K562 (cell line): ENCODE measurements around the gene TM4SF20. TPM values are rescaled to one million over a fixed set of nuclear protein-coding genes. Genes with fewer than 3 reads are reported as not detected.
"Not testable (repeated sequence)": the region's sequence is repeated elsewhere in the genome, so short reads cannot be mapped to it uniquely, and the experiment has no call there.

Experiments used
- ATAC-seq: fragments of 200-7000 bp; cut with Tn5 transposase; 3 replicates; pipeline ENCODE4 v1.9.1; 2020; ENCODE audit warnings: moderate library complexity
- BruUV-seq: library from RNA; stranded (reverse); fragments of 400-500 nt; replicated peaks from 2 replicates; lab custom pipeline; 2021; lab: Mats Ljungman, UMichigan
- CTCF ChIA-PET: fragments of 300-600 bp; formaldehyde crosslinking; extraction: SDS; loops from one replicate; lab custom pipeline; 2021; ENCODE audit warnings: low intra/inter-chr PET ratio; lab: Yijun Ruan, JAX
- POLR2A ChIA-PET: fragments of 300-600, 350-650 bp; sonication (Branson Sonifier 250); formaldehyde crosslinking; extraction: SDS; loops from one replicate; lab custom pipeline; 2021; ENCODE audit warnings: antibody characterized with exemption, inconsistent platforms; lab: Yijun Ruan, JAX
- DNase-seq, 4 experiments: peaks; one replicate each; pipeline versions ENCODE4 v3.0.0 to v3.0.0-alpha.2; 2011 to 2018; ENCODE audit warnings: low spot score in 3 of 4, mixed read lengths in 3 of 4; ENCODE audit errors: extremely low read depth in 1 of 4
- FAIRE-seq: peaks from 2 replicates; lab custom pipeline; 2011; peaks lifted over from hg19 to GRCh38; lab: Jason Lieb, UNC
- H2AFZ ChIP-seq: 2 replicates; pipeline ENCODE4 v1.6.0; 2011; ENCODE audit warnings: low read depth, low read length, control low read depth, inconsistent platforms
- H3K27ac ChIP-seq: fragments of 200-600 bp; 3 replicates; pipeline ENCODE4 v1.8.0; 2011; ENCODE audit warnings: low read depth, mild to moderate bottlenecking, control low read depth, inconsistent platforms, low read length, moderate library complexity, mixed read lengths; ENCODE audit errors: extremely low read depth
- H3K27me3 ChIP-seq, 2 experiments: fragments of 300-600 bp in 1 of 2; 2 replicates in 1 of 2; 3 replicates in 1 of 2; pipeline versions ENCODE4 v1.6.0 to v1.8.0; 2011; ENCODE audit warnings: inconsistent platforms in 2 of 2, low read length in 2 of 2, mild to moderate bottlenecking in 1 of 2, mixed read lengths in 1 of 2, moderate library complexity in 1 of 2; ENCODE audit not compliant: control insufficient read depth in 2 of 2, insufficient read depth in 2 of 2
- H3K36me3 ChIP-seq: fragments of 300-600 bp; 3 replicates; pipeline ENCODE4 v1.8.0; 2011; ENCODE audit warnings: mild to moderate bottlenecking, low read length, inconsistent platforms; ENCODE audit not compliant: control insufficient read depth, insufficient read depth
- H3K4me1 ChIP-seq, 2 experiments: fragments of 200-600 bp in 1 of 2; replicated peaks in 1 of 2; 2 replicates in 1 of 2; 3 replicates in 1 of 2; pipeline versions ENCODE4 v1.5.1 to v1.8.0; 2011; ENCODE audit warnings: inconsistent platforms in 2 of 2, low read length in 2 of 2, mild to moderate bottlenecking in 1 of 2, mixed read lengths in 1 of 2, moderate library complexity in 1 of 2; ENCODE audit not compliant: control insufficient read depth in 2 of 2, insufficient read depth in 2 of 2
- H3K4me2 ChIP-seq: 2 replicates; pipeline ENCODE4 v1.6.1; 2011; ENCODE audit warnings: low read length, control low read depth, inconsistent platforms, mixed read lengths; ENCODE audit not compliant: insufficient read depth
- H3K4me3 ChIP-seq: fragments of 200-600 bp; sonication (generic), shearing (Covaris generic); 2 replicates; pipeline ENCODE4 v1.5.1; 2016; ENCODE audit warnings: control low read depth, inconsistent platforms
- H3K79me2 ChIP-seq: fragments of 200-600 bp; 3 replicates; pipeline ENCODE4 v1.8.0; 2011; ENCODE audit warnings: low read length, inconsistent platforms; ENCODE audit not compliant: control insufficient read depth, insufficient read depth
- H3K9ac ChIP-seq, 2 experiments: 2 replicates each; pipeline versions ENCODE4 v1.6.0 to v1.6.1; 2011; ENCODE audit warnings: low read depth in 2 of 2, low read length in 2 of 2, control low read depth in 1 of 2, inconsistent platforms in 1 of 2, mild to moderate bottlenecking in 1 of 2, mixed read lengths in 1 of 2; ENCODE audit not compliant: insufficient read depth in 1 of 2
- H3K9me1 ChIP-seq: one replicate; pipeline ENCODE4 v1.6.0; 2011; ENCODE audit warnings: inconsistent platforms, mild to moderate bottlenecking, low read length, moderate library complexity; ENCODE audit not compliant: control insufficient read depth, insufficient read depth
- H3K9me3 ChIP-seq: replicated peaks from 2 replicates; pipeline ENCODE4 v1.5.1; 2011; ENCODE audit warnings: low read depth, low read length, inconsistent platforms; ENCODE audit not compliant: control insufficient read depth, insufficient read depth
- H4K20me1 ChIP-seq: replicated peaks from 2 replicates; pipeline ENCODE4 v1.6.1; 2011; ENCODE audit warnings: low read length, inconsistent platforms, mixed read lengths; ENCODE audit not compliant: control insufficient read depth, insufficient read depth
- ARHGAP35 ChIP-seq: fragments of 450-650 bp; IDR thresholded peaks from 2 replicates; pipeline ENCODE4 v1.6.1; 2018; ENCODE audit not compliant: partially characterized antibody
- GABPB2 ChIP-seq: fragments of 250-450 bp; sonication (Bioruptor Pico); conservative IDR thresholded peaks from 2 replicates; pipeline ENCODE4 v1.5.1; 2021; ENCODE audit warnings: mild to moderate bottlenecking
- HDAC3 ChIP-seq: fragments of 450-650 bp; IDR thresholded peaks from 2 replicates; pipeline ENCODE4 v1.6.1; 2018; ENCODE audit warnings: borderline replicate concordance, mild to moderate bottlenecking, moderate library complexity; ENCODE audit not compliant: partially characterized antibody
- HNRNPH1 ChIP-seq: fragments of 200-400 bp; formaldehyde crosslinking; optimal IDR thresholded peaks from 2 replicates; pipeline ENCODE3; 2017; ENCODE audit warnings: low read depth, mild to moderate bottlenecking, low read length, moderate library complexity
- NR2C1 ChIP-seq, 2 experiments: fragments of 450-650 bp; IDR thresholded peaks; 2 replicates each; pipeline ENCODE4 v1.6.1; 2017; ENCODE audit warnings: mild to moderate bottlenecking in 2 of 2, antibody characterized with exemption in 1 of 2, inconsistent platforms in 1 of 2, missing compliant biosample characterization in 1 of 2, missing genetic modification characterization in 1 of 2
- STAT6 ChIP-seq: sonication (generic); formaldehyde crosslinking; IDR thresholded peaks from 2 replicates; pipeline ENCODE4 v1.8.1; 2023; ENCODE audit warnings: mild to moderate bottlenecking, missing genetic modification reagents
- TGIF2 ChIP-seq: sonication (generic); formaldehyde crosslinking; IDR thresholded peaks from 2 replicates; pipeline ENCODE4 v1.8.1; 2022; ENCODE audit warnings: mild to moderate bottlenecking, missing genetic modification reagents, moderate library complexity
- ZNF766 ChIP-seq: fragments of 200-800 bp; sonication (Bioruptor generic); conservative IDR thresholded peaks from 2 replicates; pipeline ENCODE4 v1.6.1; 2016; ENCODE audit warnings: missing genetic modification characterization, missing compliant biosample characterization
- WGBS: fragments of 100-300 bp; shearing (Covaris generic); methylation state at CpG from one replicate; pipeline ENCODE4 v1.1.6; 2016; ENCODE audit warnings: low coverage, mixed read lengths; ENCODE audit not compliant: insufficient coverage; ENCODE audit errors: missing lambda C conversion rate; 5-methylcytosine and 5-hydroxymethylcytosine counted together
- in situ Hi-C: fragments of 300-500 bp; cut with MboI; formaldehyde crosslinking; loops from 4 replicates; pipeline ENCODE4 v1.15.0; 2018; ENCODE audit warnings: inconsistent platforms, mixed read lengths
- intact Hi-C: fragments of 100-400 bp; cut with micrococcal nuclease; formaldehyde crosslinking; loops from 2 replicates; pipeline ENCODE4 v1.14.2; 2022
- polyA plus RNA-seq, 8 experiments: library from polyadenylated mRNA; depleted of rRNA in 4 of 8; stranded (reverse) in 5 of 8; unstranded in 3 of 8; fragments of >200 nt; fragmentation: Nextera tagmentation in 2 of 8; fragmentation: Illumina TruSeq in 1 of 8; extraction: Ambion mirVana in 2 of 8; extraction: Trizol in 1 of 8; gene quantifications; 2 replicates each; pipeline versions ENCODE4 v1.2.1 to v1.2.3, GENCODE V29; 2011 to 2014; ENCODE audit warnings: inconsistent platforms in 1 of 8, missing spikeins in 1 of 8
- total RNA-seq, 7 experiments: library from RNA; depleted of rRNA in 6 of 7; stranded (reverse); fragments of >200 nt in 6 of 7; fragmentation: Illumina TruSeq in 2 of 7; extraction: Trizol in 2 of 7; gene quantifications; 2 replicates each; pipeline versions ENCODE4 v1.2.1 to v1.2.3, GENCODE V29; 2011 to 2021; ENCODE audit warnings: low replicate concordance in 1 of 7

The TM4SF20 gene
- total and polyA plus RNA-seq, 9 of the 15 experiments (the other 6 are each of a cell fraction or from before 2014, with no cell fraction given) = not detected

- no TSS peak for BruUV-seq
- DNase-seq (no peak), ATAC-seq (no peak), FAIRE-seq (no peak)
- Histone ChIP-seq H3K27ac (no peak overlapping the region), H3K79me2 (no peaks in the 10 kb centered on the region), H3K4me2 (no peak overlapping the region), H3K4me1 (peaks cover 0 to 8% of the 10 kb centered on the region in 2 experiments; a peak in 2 of 5 replicates), H4K20me1 (no peaks in the 10 kb centered on the region), H2AFZ (no peak overlapping the region), H3K9ac (no peak overlapping the region), H3K36me3 (no peaks in the 10 kb centered on the region), H3K9me3 (no peaks in the 10 kb centered on the region), H3K4me3 (no peak overlapping the region), H3K27me3 (peaks cover 0 to 9% of the 10 kb centered on the region in 2 experiments; a peak in 2 of 5 replicates), H3K9me1 (no peaks in the 10 kb centered on the region)
- ChIA-PET CTCF (no interaction called here), POLR2A (no interaction called here)
- in situ Hi-C loops (no loop called here), intact Hi-C loops (no loop called here)
- WGBS = 3% methylated on average over 3 of the region's 3 CpGs
- no peak for TF ChIP-seq STAT6 (CRISPR knock-in tag)
- no peak for TF ChIP-seq GABPB2
- no peak for TF ChIP-seq ARHGAP35
- TF ChIP-seq HDAC3 = no peak
- TF ChIP-seq TGIF2 (CRISPR knock-in tag) = no peak
- no peak for TF ChIP-seq NR2C1 (IDR thresholded peaks at IDR 0.05)
- TF ChIP-seq NR2C1 (tag; IDR thresholded peaks at IDR 0.05) = no peak
- TF ChIP-seq HNRNPH1 = no peak
- TF ChIP-seq ZNF766 (CRISPR knock-in tag) = no peak
- TF ChIP-seq, all 486 proteins: peak for 0
Observed at GRCh38 chr2:227383686-227384085, 4.6 kb upstream of the TM4SF20 start.

- BruUV-seq, POLR2A ChIA-PET, in situ Hi-C loops, H4K20me1 ChIP-seq, H3K4me1 ChIP-seq, H3K27ac ChIP-seq, H3K9ac ChIP-seq, H3K27me3 ChIP-seq, H3K36me3 ChIP-seq, H3K4me3 ChIP-seq, DNase-seq, intact Hi-C loops, ATAC-seq, H3K79me2 ChIP-seq, FAIRE-seq, H3K9me3 ChIP-seq, H2AFZ ChIP-seq, CTCF ChIA-PET, H3K4me2 ChIP-seq, H3K9me1 ChIP-seq: not testable (repeated sequence)
- 0% methylated on average over 2 of the region's 2 CpGs for WGBS
Observed at GRCh38 chr2:227382241-227382835, 3.2 kb upstream of the TM4SF20 start.
